Measurements from ENCODE around the gene RGL2.

DNA sequence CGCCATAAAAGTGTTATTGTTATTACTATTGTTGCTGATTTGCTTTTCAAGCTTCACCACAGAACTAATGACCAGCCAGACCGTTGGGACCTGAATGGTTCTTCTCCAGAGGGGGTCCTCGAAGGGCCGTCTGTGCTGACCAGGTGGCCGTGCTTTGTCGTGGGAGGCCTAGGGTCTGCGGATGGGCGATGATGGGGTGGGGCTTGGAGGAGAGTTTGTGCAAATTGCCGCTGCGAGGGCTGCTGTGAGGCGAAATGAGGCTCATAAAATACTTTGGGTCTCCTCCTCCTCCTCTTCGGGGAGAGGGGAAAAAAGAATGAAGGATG is 24.8 kb upstream of the RGL2 start:
- TF ChIP-seq, protein P1, sequence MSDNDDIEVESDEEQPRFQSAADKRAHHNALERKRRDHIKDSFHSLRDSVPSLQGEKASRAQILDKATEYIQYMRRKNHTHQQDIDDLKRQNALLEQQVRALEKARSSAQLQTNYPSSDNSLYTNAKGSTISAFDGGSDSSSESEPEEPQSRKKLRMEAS (IDR thresholded peaks at IDR 0.05; ENCODE audit: insufficient read depth, insufficient read length), result no peak
- no peak for TF ChIP-seq POLR2A (IDR thresholded peaks at IDR 0.05; ENCODE audit: low read depth, low read length)
- TF ChIP-seq, protein P2, sequence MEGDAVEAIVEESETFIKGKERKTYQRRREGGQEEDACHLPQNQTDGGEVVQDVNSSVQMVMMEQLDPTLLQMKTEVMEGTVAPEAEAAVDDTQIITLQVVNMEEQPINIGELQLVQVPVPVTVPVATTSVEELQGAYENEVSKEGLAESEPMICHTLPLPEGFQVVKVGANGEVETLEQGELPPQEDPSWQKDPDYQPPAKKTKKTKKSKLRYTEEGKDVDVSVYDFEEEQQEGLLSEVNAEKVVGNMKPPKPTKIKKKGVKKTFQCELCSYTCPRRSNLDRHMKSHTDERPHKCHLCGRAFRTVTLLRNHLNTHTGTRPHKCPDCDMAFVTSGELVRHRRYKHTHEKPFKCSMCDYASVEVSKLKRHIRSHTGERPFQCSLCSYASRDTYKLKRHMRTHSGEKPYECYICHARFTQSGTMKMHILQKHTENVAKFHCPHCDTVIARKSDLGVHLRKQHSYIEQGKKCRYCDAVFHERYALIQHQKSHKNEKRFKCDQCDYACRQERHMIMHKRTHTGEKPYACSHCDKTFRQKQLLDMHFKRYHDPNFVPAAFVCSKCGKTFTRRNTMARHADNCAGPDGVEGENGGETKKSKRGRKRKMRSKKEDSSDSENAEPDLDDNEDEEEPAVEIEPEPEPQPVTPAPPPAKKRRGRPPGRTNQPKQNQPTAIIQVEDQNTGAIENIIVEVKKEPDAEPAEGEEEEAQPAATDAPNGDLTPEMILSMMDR (IDR thresholded peaks at IDR 0.05; ENCODE audit: extremely low read depth in 1 of 2, insufficient read depth in 1 of 2, low read depth in 1 of 2, low read length in 2 of 2), result no peak
- no peak for TF ChIP-seq EZH2 (IDR thresholded peaks at IDR 0.05; ENCODE audit: borderline replicate concordance, low read depth, low read length, severe bottlenecking)
- TF ChIP-seq FOS (IDR thresholded peaks at IDR 0.05; ENCODE audit: borderline replicate concordance, insufficient read depth, low read length), result no peak
- TF ChIP-seq POLR2AphosphoS5 (IDR thresholded peaks at IDR 0.05; ENCODE audit: insufficient read depth, low read depth, low read length), result no peak

All from endothelial cell of umbilical vein (primary cell).